Measurements from ENCODE around the gene ADAM12.

DNA sequence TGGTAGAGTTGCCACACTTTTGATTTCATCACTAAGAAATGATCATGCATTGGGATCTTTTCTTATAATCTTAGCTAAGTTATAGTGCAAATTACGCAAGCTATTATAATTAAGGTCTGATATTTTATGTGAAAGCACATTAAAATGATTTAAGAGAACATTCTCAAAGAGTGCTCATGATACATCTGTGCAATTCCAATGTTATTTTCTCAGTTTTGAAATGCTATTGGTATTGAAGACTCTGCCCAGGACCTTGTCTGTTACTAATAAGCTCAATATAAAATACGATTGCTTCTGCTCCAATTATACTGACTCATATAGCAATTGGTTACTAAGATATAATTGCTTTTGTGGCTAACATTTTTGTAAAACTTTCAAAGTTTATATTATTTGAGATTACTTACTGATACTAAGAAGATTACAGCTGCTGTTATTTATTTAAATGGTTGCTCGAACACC, 180.9 kb downstream of the ADAM12 start:
- TF ChIP-seq, protein P1, sequence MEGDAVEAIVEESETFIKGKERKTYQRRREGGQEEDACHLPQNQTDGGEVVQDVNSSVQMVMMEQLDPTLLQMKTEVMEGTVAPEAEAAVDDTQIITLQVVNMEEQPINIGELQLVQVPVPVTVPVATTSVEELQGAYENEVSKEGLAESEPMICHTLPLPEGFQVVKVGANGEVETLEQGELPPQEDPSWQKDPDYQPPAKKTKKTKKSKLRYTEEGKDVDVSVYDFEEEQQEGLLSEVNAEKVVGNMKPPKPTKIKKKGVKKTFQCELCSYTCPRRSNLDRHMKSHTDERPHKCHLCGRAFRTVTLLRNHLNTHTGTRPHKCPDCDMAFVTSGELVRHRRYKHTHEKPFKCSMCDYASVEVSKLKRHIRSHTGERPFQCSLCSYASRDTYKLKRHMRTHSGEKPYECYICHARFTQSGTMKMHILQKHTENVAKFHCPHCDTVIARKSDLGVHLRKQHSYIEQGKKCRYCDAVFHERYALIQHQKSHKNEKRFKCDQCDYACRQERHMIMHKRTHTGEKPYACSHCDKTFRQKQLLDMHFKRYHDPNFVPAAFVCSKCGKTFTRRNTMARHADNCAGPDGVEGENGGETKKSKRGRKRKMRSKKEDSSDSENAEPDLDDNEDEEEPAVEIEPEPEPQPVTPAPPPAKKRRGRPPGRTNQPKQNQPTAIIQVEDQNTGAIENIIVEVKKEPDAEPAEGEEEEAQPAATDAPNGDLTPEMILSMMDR (IDR thresholded peaks at IDR 0.05; ENCODE audit: insufficient read depth, low read depth, low read length) = no peak
- no peak for TF ChIP-seq EZH2 (IDR thresholded peaks at IDR 0.05; ENCODE audit: insufficient read depth, low read length)

Measured in astrocyte (in vitro differentiated cells and primary cell).